Left forelimb (tissue), 1 donor: ENCODE data around the gene ATP5F1B.
"Not testable (repeated sequence)": the region's sequence is repeated elsewhere in the genome, so short reads cannot be mapped to it uniquely, and the experiment has no call there.

ENCODE experiments used
- DNase-seq: peaks from one replicate; pipeline ENCODE4 v3.0.0-alpha.2; 2018; ENCODE audit warnings: low spot score

Gene ATP5F1B

GRCh38 chr12:56648023-56648422, 2.2 kb upstream of the ATP5F1B start:
- DNase-seq = not testable (repeated sequence)

- no peak for DNase-seq
Observed at GRCh38 chr12:56645201-56645716, 525 bp downstream of the ATP5F1B start.

GRCh38 chr12:56644654-56645053, 1.1 kb downstream of the ATP5F1B start:
- no peak for DNase-seq

GRCh38 chr12:56641219-56641618, 4.6 kb downstream of the ATP5F1B start:
- DNase-seq = no peak

GRCh38 chr12:56637621-56638020, 8.2 kb downstream of the ATP5F1B start:
- no peak for DNase-seq

- peak; percentile 100 for DNase-seq
Observed at GRCh38 chr12:56636675-56637540, 8.9 kb downstream of the ATP5F1B start.

GRCh38 chr12:56635806-56636674, 9.7 kb downstream of the ATP5F1B start:
- DNase-seq = peak; percentile 89

GRCh38 chr12:56634837-56635791, 10.7 kb downstream of the ATP5F1B start:
- DNase-seq = no peak

- no peak for DNase-seq
Observed at GRCh38 chr12:56634242-56634836, 11.4 kb downstream of the ATP5F1B start.

GRCh38 chr12:56633468-56634241, 12.1 kb downstream of the ATP5F1B start:
- no peak for DNase-seq

GRCh38 chr12:56632701-56633467, 12.9 kb downstream of the ATP5F1B start:
- DNase-seq = no peak

- no peak for DNase-seq
Observed at GRCh38 chr12:56631790-56632700, 13.7 kb downstream of the ATP5F1B start.

- peak; percentile 91 for DNase-seq
Observed at GRCh38 chr12:56630180-56630632, 15.6 kb downstream of the ATP5F1B start, which contains the start of gene BAZ2A. Gene BAZ2A (minus strand): TSS chr12:56630326. CDS start chr12:56617530, 12,796 bp downstream.

- DNase-seq = no peak
Observed at GRCh38 chr12:56629459-56630179, 16.2 kb downstream of the ATP5F1B start.

- no peak for DNase-seq
Observed at GRCh38 chr12:56628671-56629458, 16.9 kb downstream of the ATP5F1B start.

GRCh38 chr12:56626701-56627100, 19.1 kb downstream of the ATP5F1B start:
- DNase-seq = no peak

GRCh38 chr12:56622535-56622934, 23.2 kb downstream of the ATP5F1B start:
- DNase-seq = no peak
